DND-41 (cell line): ENCODE measurements around the gene WNT5B.

ENCODE experiments used
- CTCF ChIP-seq: IDR thresholded peaks from 2 replicates; pipeline ENCODE4 v1.5.1; 2012; ENCODE audit warnings: borderline replicate concordance, low read length, moderate library complexity, mild to moderate bottlenecking; ENCODE audit not compliant: poor library complexity, severe bottlenecking; ENCODE audit errors: extremely low read depth
- EZH2 ChIP-seq: IDR thresholded peaks from 3 replicates; pipeline ENCODE4 v1.6.1; 2012; ENCODE audit warnings: borderline replicate concordance, low read depth, mild to moderate bottlenecking, moderate library complexity, low read length, inconsistent platforms; ENCODE audit not compliant: severe bottlenecking

GRCh38 chr12:1584326-1584725, 44.7 kb upstream of the WNT5B start:
- TF ChIP-seq CTCF (no peak), EZH2 (no peak)
